ENCODE measurements around the gene DLD. TPM values are rescaled to one million over a fixed set of nuclear protein-coding genes. Genes with fewer than 3 reads are reported as not detected.

Gene DLD
- total RNA-seq, 1 experiment from 2014 or later, result 72.1 TPM

- TF ChIP-seq ATF6 (CRISPR knock-in tag; IDR thresholded peaks at IDR 0.05) (no peak), SMAD3 (CRISPR knock-in tag; IDR thresholded peaks at IDR 0.05; ENCODE audit: borderline replicate concordance) (no peak), FOXJ3 (CRISPR knock-in tag; IDR thresholded peaks at IDR 0.05; ENCODE audit: borderline replicate concordance) (no peak), TCF7 (CRISPR knock-in tag; IDR thresholded peaks at IDR 0.05; ENCODE audit: low read depth) (no peak), ZNF121 (CRISPR knock-in tag; IDR thresholded peaks at IDR 0.05) (no peak), ETV6 (CRISPR knock-in tag; IDR thresholded peaks at IDR 0.05) (no peak), HMGA2 (CRISPR knock-in tag; IDR thresholded peaks at IDR 0.05) (no peak), JAZF1 (CRISPR knock-in tag; IDR thresholded peaks at IDR 0.05) (no peak), FOXP1 (CRISPR knock-in tag; IDR thresholded peaks at IDR 0.05; ENCODE audit: borderline replicate concordance) (no peak)
These were observed 40.9 kb downstream of the DLD start (continued) for GRCh38 chr7:107931740-107932515.

- DNase-seq (ENCODE audit: low spot score), result no peak
- no peaks in the 10 kb centered on the region for H3K9me3 Mint-ChIP-seq
- peak overlapping the region; percentile 97 for H3K27ac Mint-ChIP-seq
- ChIA-PET POLR2A (interaction anchor here (1.4 kb wide), 1 partner anchor 21 kb away, joined by 3 read pairs; no protein-coding TSS in a partner anchor), CTCF (interaction anchor here (1.3 to 1.9 kb wide), 4 partner anchors 53 to 213 kb away, joined by 3 to 5 read pairs (median 4); no protein-coding TSS in a partner anchor)
- H3K4me3 Mint-ChIP-seq, result peak overlapping the region; percentile 48
- ATAC-seq, result peak; percentile 78
- peaks cover 43% of the 10 kb centered on the region for H3K36me3 Mint-ChIP-seq
- H3K4me1 Mint-ChIP-seq, result peaks cover 64% of the 10 kb centered on the region
- no peak for TF ChIP-seq PRRX2 (CRISPR knock-in tag; IDR thresholded peaks at IDR 0.05)
- TF ChIP-seq NFYB (CRISPR knock-in tag; conservative IDR thresholded peaks at IDR 0.05; ENCODE audit: low read depth), result no peak
- TF ChIP-seq PRDM15 (CRISPR knock-in tag; IDR thresholded peaks at IDR 0.05), result no peak
- TF ChIP-seq TEAD1 (CRISPR knock-in tag; IDR thresholded peaks at IDR 0.05), result peak; percentile 74; the same call in 1 of the 2 replicates
- no peak for TF ChIP-seq ZNF425 (CRISPR knock-in tag; conservative IDR thresholded peaks at IDR 0.05)
- TF ChIP-seq ATF1 (CRISPR knock-in tag; IDR thresholded peaks at IDR 0.05), result no peak
- no peak for TF ChIP-seq TP53 (CRISPR knock-in tag; IDR thresholded peaks at IDR 0.05)
- H3K27me3 Mint-ChIP-seq (ENCODE audit: low read depth), result peaks cover 15% of the 10 kb centered on the region
These were observed 41.8 kb downstream of the DLD start for GRCh38 chr7:107932805-107933204.
